Right lobe of liver (tissue), 4 donors: ENCODE measurements around the gene RBM15.

Source experiments
- CTCF ChIP-seq, 4 donors: fragments of 200-600 bp in 3 of 4; fragments of 450-650 bp in 1 of 4; IDR thresholded peaks; one replicate each; pipeline versions ENCODE4 v1.5.1 to v1.8.0; 2016 to 2022; ENCODE audit warnings: antibody characterized with exemption in 4 of 4, mild to moderate bottlenecking in 2 of 4
- POLR2A ChIP-seq: fragments of 450-650 bp; IDR thresholded peaks from one replicate; pipeline ENCODE4 v1.6.1; 2017; ENCODE audit warnings: antibody characterized with exemption, mild to moderate bottlenecking
- donor health status: DM: no; HTN: no; CAD: no.
- donor health status: DM: no; HTN: no; CAD: no.
- donor health status: DM: no; HTN: yes; CAD: no.

- TF ChIP-seq CTCF (IDR thresholded peaks at IDR 0.05) (no peak), POLR2A (no peak)
Observed at GRCh38 chr1:110308247-110308646, 30.9 kb upstream of the RBM15 start.
